Activated CD4-positive, alpha-beta T cell treated with anti-CD3 and anti-CD28 coated beads, Interleukin-2, amount 50 U/mL, for 16 hours (primary cell): ENCODE results near the gene CNNM3.
A peak's percentile ranks its signal among the peaks of the same experiment; 100 is the strongest.

Source experiments
- DNase-seq: peaks from one replicate; pipeline ENCODE4 v3.0.0-alpha.2; 2020

CNNM3 gene

DNA sequence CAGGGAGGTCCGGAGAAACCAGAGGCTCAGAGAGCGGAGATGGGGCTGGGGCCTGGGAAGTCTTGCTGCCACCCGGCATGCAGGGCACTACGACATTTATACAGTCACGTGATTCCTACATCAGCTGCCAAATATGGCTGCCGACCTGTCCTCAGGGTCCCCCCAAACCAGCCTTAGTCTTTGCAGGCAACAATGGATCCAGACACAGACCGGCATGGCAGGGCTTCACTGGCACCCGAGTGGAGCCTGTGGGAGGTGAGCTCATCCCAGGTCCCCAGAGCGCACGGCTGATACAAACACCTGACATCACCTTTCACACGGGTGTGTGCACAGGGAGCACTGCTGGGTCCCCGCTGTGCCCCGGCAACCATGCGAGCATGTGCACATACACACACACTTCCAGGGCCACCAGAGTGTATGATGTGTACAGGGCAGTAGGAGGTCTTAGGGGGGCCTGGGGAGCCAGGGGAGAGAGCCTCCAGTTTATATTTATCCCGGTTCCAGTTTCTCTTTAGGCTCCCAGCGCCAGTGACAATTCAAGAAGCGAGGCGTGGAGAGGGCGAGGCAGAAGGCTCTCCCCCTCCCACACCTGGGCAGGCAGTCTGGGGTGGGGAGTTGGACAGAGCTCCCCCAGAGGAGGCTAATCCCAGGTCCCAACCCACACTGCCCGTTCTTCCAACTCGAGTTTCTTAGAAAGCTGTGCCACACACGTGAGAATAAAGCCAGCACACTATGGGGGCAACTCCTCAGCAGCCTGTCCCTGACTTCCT, 51.1 kb downstream of the CNNM3 start:
- DNase-seq = no peak

GRCh38 chr2:96867756-96868554, 51.9 kb downstream of the CNNM3 start:
- DNase-seq = no peak

DNA sequence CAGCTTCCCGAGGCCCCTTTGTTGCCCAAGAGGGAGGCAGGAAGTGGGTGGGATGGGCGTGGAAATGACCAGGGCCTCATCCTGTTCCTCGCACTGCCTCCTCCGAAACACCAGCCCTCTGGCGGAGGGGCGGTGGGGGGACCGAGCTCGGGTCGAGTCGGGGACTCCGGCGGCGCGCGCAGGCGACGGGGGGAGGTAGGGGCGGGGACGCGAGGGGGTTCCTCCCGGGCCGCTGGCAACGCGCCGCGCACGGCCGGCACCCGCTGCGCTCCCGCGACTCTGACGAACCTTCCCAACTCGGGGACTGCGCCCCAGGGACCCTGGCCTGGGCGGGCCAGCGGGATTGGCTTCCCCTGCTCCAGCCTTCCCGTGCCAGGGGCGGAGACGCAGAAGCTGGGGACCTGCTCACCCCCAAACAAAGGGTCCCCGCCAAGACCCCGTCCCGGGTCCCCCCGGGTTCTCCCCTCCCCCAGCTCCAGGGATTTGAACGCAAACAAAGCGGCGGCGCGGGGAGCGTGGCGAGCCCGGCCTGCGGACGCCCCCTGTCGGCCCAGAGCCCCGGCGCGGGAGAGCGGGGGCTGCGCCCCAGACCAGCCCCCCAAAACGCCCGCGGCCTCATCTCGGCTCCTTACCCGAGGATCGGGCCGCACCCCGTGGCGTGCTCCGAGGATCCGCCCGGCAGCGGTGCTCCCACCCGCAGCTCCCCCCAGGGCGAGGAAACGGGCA, 52.6 kb downstream of the CNNM3 start:
- DNase-seq = peak; percentile 69

- no peak for DNase-seq
Observed at GRCh38 chr2:96869281-96869821, 53.3 kb downstream of the CNNM3 start.

DNA sequence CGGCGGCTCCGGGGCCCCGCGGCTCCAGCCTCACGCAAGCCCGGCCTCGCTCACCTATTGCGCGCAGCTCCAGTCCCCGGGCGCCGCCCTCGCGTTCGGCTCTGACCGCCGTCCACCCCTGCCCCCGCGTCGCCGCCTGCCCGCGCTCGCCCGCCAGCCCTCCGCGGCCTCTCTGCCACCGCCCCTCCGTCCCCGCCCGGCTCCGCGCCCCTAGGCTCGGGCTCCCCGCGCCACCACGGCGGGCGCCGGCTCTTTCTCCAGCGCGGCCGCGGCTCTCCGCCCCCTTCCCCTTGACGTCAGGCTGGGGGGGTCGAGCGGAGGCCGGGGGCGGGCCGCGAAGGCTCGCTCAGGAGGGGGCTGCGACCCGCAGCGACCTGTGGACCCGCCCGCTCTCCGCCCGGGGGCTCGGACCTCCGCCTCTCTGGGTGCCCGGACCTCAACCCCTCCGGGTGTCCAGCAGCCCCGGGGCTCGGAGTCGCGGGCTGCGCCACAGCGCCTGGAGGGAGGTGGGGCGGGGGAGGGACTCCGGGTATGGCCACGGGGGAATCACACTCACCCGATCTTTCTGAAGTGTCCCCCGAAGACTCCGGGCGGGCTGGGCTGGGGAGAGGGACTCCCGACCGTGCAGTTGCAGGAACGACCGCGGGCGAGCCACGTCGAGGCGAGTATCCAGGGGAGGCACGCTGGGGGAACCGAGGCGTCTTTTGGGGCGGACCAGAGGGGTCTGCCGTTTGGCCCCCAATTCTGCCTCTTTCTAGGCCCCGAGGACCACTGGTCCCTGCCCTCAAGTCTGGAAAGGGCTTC, 54.0 kb downstream of the CNNM3 start, which contains the start of gene SEMA4C:
SEMA4C (minus strand) TSS at position 259 of the 804 bp plus-strand sequence. CDS start 2,194 bp downstream, outside the sequence.
- DNase-seq = no peak

DNA sequence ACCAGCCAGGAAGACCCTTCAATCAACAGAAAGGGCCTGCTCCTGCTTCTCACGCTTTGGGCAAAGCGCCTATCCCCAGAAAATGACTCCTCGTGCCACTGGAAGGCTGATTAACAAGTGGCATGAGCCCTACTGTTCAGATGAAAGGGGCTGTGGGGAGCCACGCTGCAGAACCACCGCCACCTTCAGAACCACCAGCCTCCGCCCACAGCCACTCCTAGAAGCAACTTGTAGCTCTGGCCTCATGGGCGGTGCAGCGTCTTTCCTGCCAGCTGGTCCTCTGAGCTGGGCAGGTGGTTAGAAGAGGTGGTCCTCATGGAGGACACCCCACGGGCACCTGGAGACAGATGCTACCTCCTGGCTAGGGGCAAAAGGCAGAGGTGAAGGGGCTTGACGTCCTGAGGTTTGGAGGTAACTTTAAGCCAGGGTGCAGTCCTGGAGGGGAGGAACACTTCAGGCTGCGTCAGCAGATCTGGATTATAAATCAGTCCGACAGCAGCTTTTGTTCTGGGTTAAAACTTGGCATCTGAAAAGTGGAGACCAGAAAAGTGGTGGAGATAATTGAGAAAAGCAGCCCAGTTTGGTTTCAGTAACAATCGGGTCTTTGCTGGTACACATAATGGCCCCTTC, 54.7 kb downstream of the CNNM3 start:
- no peak for DNase-seq

- DNase-seq = no peak
Observed at GRCh38 chr2:96872591-96873349, 56.7 kb downstream of the CNNM3 start.

GRCh38 chr2:96873651-96874096, 57.6 kb downstream of the CNNM3 start:
- no peak for DNase-seq

GRCh38 chr2:96874198-96874831, 58.2 kb downstream of the CNNM3 start:
- no peak for DNase-seq

- no peak for DNase-seq
Observed at GRCh38 chr2:96875498-96876268, 59.6 kb downstream of the CNNM3 start.

GRCh38 chr2:96876269-96877041, 60.4 kb downstream of the CNNM3 start:
- no peak for DNase-seq

GRCh38 chr2:96877042-96877451, 61.0 kb downstream of the CNNM3 start:
- no peak for DNase-seq

DNA sequence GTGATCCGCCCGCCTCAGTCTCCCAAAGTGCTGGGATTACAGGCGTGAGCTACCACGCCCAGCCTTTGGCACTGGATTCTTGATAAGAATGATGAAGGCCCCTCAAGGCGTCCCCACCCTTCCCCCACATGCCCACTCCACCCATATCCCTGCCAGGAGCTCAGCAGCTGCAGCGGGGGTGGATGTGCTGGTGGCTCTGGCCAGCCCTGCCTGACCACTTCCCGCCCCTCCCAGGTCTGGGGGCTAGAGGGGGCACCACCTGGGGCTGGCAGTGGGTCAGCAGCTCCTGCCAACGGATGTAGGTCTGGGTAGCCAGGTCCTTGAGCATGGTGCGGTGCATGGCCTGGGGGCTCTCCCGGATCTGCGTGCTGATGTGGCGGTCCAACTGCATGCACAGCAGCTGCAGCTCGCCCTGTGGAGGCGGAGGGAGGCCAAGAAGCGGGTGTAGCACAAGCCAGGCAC, 61.6 kb downstream of the CNNM3 start:
- DNase-seq = no peak

- DNase-seq = no peak
Observed at GRCh38 chr2:96878171-96878570, 62.1 kb downstream of the CNNM3 start.

- DNase-seq = no peak
Observed at GRCh38 chr2:96878796-96879544, 62.9 kb downstream of the CNNM3 start.

DNA sequence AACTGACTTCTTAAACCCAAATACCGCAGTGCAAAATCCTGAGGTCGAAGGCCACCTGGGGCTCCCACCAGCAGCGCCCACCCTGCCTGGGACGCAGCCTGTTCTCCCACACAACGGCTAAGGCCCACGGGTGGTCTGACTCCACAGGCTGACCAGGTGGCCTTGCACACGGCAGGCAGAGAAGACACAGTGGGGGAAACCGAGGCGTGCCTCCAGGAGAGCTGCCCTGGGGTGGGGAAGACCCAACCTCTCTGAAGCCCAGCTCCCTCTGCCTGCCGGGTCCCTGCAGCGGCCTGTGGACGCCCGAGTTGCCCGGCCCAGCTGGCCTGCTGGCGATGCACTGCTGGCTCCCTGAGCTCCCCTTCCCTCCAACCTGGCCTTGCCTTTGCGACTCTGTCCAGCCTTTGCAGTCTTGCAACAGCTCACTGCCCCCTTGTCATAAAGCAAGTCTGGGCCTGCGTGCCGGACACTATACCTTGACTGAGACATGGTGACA, 63.5 kb downstream of the CNNM3 start:
- no peak for DNase-seq

- no peak for DNase-seq
Observed at GRCh38 chr2:96880891-96881273, 64.8 kb downstream of the CNNM3 start.
